Left lung (tissue), 10 donors: ENCODE data around the gene STXBP5L. TPM values are rescaled to one million over a fixed set of nuclear protein-coding genes. Genes with fewer than 3 reads are reported as not detected.
"Not testable (repeated sequence)": the region's sequence is repeated elsewhere in the genome, so short reads cannot be mapped to it uniquely, and the experiment has no call there.

ENCODE experiments used
- ATAC-seq: fragments of 200-7000 bp; cut with Tn5 transposase; one replicate; pipeline ENCODE4 v1.9.1; 2020; ENCODE audit warnings: moderate library complexity
- DNase-seq, 4 donors: peaks; one replicate each; pipeline ENCODE4 v3.0.0-alpha.2; 2013 to 2020
- H3K27ac ChIP-seq, 2 donors: fragments of 200-600 bp; sonication (generic) in 1 of 2; one replicate each; pipeline versions ENCODE4 v1.5.0 to v1.8.0; 2020 to 2021
- H3K27me3 ChIP-seq, 2 donors: fragments of 200-600 bp; sonication (generic) in 1 of 2; one replicate each; pipeline versions ENCODE4 v1.5.0 to v1.8.0; 2020 to 2021
- H3K36me3 ChIP-seq, 2 donors: fragments of 200-600 bp; sonication (generic) in 1 of 2; one replicate each; pipeline versions ENCODE4 v1.5.0 to v1.8.0; 2020 to 2021
- H3K4me1 ChIP-seq, 2 donors: fragments of 200-600 bp; one replicate each; pipeline ENCODE4 v1.8.0; 2021
- H3K4me3 ChIP-seq, 2 donors: fragments of 200-600 bp; sonication (generic) in 1 of 2; one replicate each; pipeline versions ENCODE4 v1.5.0 to v1.8.0; 2020 to 2021; ENCODE audit warnings: mild to moderate bottlenecking in 1 of 2
- H3K9me3 ChIP-seq, 2 donors: fragments of 200-600 bp; sonication (generic) in 1 of 2; one replicate each; pipeline versions ENCODE4 v1.5.0 to v1.8.0; 2020 to 2021
- CTCF ChIP-seq, 2 donors: fragments of 200-600 bp; sonication (generic) in 1 of 2; IDR thresholded peaks; one replicate each; pipeline versions ENCODE4 v1.5.0 to v1.8.0; 2021; ENCODE audit warnings: antibody characterized with exemption in 2 of 2
- intact Hi-C, 2 donors: fragments of 100-400 bp; cut with DNase I; formaldehyde crosslinking; loops; one replicate each; pipeline versions ENCODE4 v1.11.2 to v1.14.2; 2022
- polyA plus RNA-seq, 6 donors: library from polyadenylated mRNA; unstranded; fragments of 120-200 nt; gene quantifications; one replicate each; pipeline ENCODE4 v1.2.1, GENCODE V29; 2013; ENCODE audit not compliant: insufficient read length in 6 of 6
- total RNA-seq, 2 donors: library from RNA; stranded (reverse); fragmentation: NEBNext Ultra II Directional; extraction: Animal tissue kit (Norgen Biotek cat#: 25700); gene quantifications; one replicate each; pipeline ENCODE4 v1.2.1, GENCODE V29; 2021
- donor health status: DM: no; HTN: yes; CAD: no.
- donor health status: DM: no; HTN: no; CAD: no.

The STXBP5L gene
- total and polyA plus RNA-seq, 8 donors: 0.14 to 0.41 (median 0.17) TPM; not detected in 2

GRCh38 chr3:121398051-121398450 is 490.0 kb downstream of the STXBP5L start:
- H3K9me3 ChIP-seq, H3K36me3 ChIP-seq, H3K4me3 ChIP-seq, intact Hi-C loops, H3K4me1 ChIP-seq, DNase-seq, H3K27ac ChIP-seq, H3K27me3 ChIP-seq, ATAC-seq: not testable (repeated sequence)

DNA sequence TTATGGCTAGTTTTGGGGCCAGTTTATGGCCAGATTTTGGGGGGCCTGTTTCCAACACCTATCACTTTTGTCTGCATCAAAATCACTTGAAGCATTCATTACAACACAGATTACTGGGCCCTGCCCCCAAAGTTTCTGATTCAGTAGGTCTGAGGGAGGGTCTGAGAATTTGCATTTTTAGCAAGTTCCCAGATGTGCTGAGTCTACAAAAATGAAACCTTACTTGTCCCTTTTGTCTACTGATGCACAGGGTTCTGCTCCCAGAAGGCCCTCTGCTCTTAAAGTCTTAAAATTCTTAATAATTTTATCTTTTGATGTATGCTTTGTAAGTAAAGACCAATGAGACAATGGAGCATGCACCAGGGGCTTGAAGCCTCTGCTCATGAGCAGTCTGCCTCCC is 491.8 kb downstream of the STXBP5L start:
- Histone ChIP-seq H3K36me3 (no peaks in the 10 kb centered on the region), H3K27ac (no peak overlapping the region), H3K4me3 (no peak overlapping the region), H3K4me1 (no peaks in the 10 kb centered on the region), H3K9me3 (no peaks in the 10 kb centered on the region), H3K27me3 (no peaks in the 10 kb centered on the region)
- intact Hi-C loops: no loop called here
- DNase-seq (no peak), ATAC-seq (no peak)
- no peak for TF ChIP-seq CTCF (IDR thresholded peaks at IDR 0.05)

GRCh38 chr3:121405631-121406030 is 497.6 kb downstream of the STXBP5L start:
- peak in 2 of 4 donors; percentile 22 to 37 for DNase-seq

DNA sequence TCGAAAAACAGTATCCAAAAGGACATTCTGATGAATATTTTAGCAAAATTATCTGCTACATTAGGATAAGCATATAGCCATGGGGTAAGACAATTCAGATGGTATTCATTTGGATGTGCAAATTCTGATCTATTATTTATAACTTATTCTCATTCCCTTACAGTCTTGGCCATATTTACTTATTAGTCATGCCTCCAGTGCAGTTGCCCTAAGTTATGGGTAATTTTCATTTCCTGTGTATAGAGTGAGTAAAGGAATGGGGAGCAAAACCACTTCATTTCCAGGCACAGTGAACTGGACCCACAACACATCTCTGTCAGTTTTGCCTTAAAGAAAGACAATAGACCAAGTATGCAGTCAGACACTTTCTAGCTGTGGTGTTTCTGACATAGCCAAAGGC is 503.5 kb downstream of the STXBP5L start:
- ATAC-seq: no peak
- intact Hi-C loops: no loop called here

More at GRCh38 chr3:121405631-121406030, 497.6 kb downstream of the STXBP5L start:
- Histone ChIP-seq H3K4me1 (no peaks in the 10 kb centered on the region), H3K27me3 (no peaks in the 10 kb centered on the region), H3K27ac (no peak overlapping the region), H3K9me3 (no peaks in the 10 kb centered on the region), H3K36me3 (no peaks in the 10 kb centered on the region), H3K4me3 (no peak overlapping the region)
- intact Hi-C loops: no loop called here
- no peak for ATAC-seq
- no peak for TF ChIP-seq CTCF (IDR thresholded peaks at IDR 0.05)

DNA sequence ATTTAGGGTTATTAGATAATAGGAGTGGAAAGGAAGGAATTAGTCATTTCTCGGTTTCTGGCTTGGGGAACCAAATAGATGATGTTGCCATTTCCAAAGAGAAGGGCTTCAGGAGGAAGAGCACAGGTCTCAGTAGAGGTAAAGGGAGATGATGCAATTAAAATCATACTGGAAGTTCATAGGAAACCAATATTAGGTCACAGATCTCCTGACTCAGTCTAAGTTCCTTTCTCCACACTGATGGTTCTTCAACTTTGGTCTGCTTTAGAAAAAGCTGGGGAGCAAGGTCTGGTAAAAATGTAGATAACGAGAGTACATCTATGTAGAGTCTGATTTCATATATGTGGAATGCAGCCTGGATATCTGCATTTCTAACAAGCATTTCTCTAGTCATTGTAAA is 506.9 kb downstream of the STXBP5L start:
- ATAC-seq (no peak), DNase-seq (no peak)
- H3K36me3 ChIP-seq: no peaks in the 10 kb centered on the region
- H3K4me1 ChIP-seq: no peaks in the 10 kb centered on the region
- no peaks in the 10 kb centered on the region for H3K27me3 ChIP-seq
- H3K4me3 ChIP-seq: no peak overlapping the region
- no peak overlapping the region for H3K27ac ChIP-seq
- intact Hi-C loops: no loop called here
- no peaks in the 10 kb centered on the region for H3K9me3 ChIP-seq
- no peak for TF ChIP-seq CTCF (IDR thresholded peaks at IDR 0.05)

More for the DNA sequence above, 503.5 kb downstream of the STXBP5L start:
- Histone ChIP-seq H3K9me3 (no peaks in the 10 kb centered on the region), H3K4me3 (no peak overlapping the region), H3K27me3 (no peaks in the 10 kb centered on the region), H3K36me3 (no peaks in the 10 kb centered on the region), H3K27ac (no peak overlapping the region), H3K4me1 (no peaks in the 10 kb centered on the region)
- DNase-seq: no peak
- TF ChIP-seq CTCF (IDR thresholded peaks at IDR 0.05): no peak

DNA sequence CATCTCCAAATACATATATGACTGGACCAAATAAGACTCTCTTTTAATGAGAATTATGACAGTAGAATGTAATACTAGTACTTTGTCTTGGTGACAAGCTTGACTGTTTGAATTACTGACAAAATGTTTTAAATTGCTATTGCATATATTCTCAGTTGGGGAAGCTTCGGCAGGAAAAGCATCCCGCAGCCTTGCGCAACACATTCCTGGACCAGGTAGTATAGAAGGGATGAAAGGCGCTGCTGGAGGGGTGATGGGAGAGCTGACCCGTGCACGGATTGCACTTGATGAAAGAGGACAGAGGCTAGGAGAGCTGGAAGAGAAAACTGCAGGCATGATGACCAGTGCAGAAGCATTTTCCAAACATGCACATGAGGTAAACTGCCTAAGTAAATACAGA is 510.2 kb downstream of the STXBP5L start:
- intact Hi-C loops: no loop called here
- no peak for DNase-seq
- Histone ChIP-seq H3K4me3 (no peak overlapping the region), H3K27me3 (no peaks in the 10 kb centered on the region), H3K27ac (no peak overlapping the region), H3K36me3 (no peaks in the 10 kb centered on the region), H3K4me1 (no peaks in the 10 kb centered on the region), H3K9me3 (no peaks in the 10 kb centered on the region)
- no peak for TF ChIP-seq CTCF (IDR thresholded peaks at IDR 0.05)
- no peak for ATAC-seq
